ENCODE measurements around the gene PRR5.

DNA sequence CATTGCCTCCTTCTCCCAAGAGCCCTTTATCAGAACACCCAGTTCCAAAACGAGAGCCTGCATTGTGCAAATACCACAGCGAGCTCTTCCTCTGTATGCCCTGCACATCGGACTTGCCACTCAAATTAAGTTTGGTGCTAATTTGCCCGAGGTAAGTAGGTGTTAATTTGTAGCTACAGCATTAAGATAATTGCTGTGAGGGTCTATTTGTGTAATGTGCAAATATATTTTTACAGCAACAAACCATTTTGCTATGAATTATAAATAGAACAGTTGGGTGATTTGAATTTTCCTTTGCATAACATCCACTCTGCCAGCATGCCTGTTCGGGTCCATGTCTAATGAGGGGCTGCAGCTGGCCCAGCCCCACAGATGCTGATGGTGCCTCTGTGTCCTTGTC lies 58.5 kb downstream of the PRR5 start:
- TF ChIP-seq, protein P1, sequence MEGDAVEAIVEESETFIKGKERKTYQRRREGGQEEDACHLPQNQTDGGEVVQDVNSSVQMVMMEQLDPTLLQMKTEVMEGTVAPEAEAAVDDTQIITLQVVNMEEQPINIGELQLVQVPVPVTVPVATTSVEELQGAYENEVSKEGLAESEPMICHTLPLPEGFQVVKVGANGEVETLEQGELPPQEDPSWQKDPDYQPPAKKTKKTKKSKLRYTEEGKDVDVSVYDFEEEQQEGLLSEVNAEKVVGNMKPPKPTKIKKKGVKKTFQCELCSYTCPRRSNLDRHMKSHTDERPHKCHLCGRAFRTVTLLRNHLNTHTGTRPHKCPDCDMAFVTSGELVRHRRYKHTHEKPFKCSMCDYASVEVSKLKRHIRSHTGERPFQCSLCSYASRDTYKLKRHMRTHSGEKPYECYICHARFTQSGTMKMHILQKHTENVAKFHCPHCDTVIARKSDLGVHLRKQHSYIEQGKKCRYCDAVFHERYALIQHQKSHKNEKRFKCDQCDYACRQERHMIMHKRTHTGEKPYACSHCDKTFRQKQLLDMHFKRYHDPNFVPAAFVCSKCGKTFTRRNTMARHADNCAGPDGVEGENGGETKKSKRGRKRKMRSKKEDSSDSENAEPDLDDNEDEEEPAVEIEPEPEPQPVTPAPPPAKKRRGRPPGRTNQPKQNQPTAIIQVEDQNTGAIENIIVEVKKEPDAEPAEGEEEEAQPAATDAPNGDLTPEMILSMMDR (IDR thresholded peaks at IDR 0.05): no peak
- no peak for TF ChIP-seq POLR2A (IDR thresholded peaks at IDR 0.05)
